BLaER1 (cell line): ENCODE data around the gene TSPYL6.

Experiments used
- H3K27ac ChIP-seq: shearing (Covaris generic); formaldehyde crosslinking; 2 replicates; pipeline ENCODE4 v1.8.1; 2022
- H3K27me3 ChIP-seq: shearing (Covaris generic); formaldehyde crosslinking; 2 replicates; pipeline ENCODE4 v1.8.1; 2022
- H3K36me3 ChIP-seq: shearing (Covaris generic); formaldehyde crosslinking; 2 replicates; pipeline ENCODE4 v1.8.1; 2022
- H3K4me1 ChIP-seq: shearing (Covaris generic); formaldehyde crosslinking; 2 replicates; pipeline ENCODE4 v1.8.1; 2022
- H3K4me2 ChIP-seq: shearing (Covaris generic); formaldehyde crosslinking; 2 replicates; pipeline ENCODE4 v1.8.1; 2022
- H3K4me3 ChIP-seq: shearing (Covaris generic); formaldehyde crosslinking; 2 replicates; pipeline ENCODE4 v1.8.1; 2022
- H3K9ac ChIP-seq: shearing (Covaris generic); formaldehyde crosslinking; 2 replicates; pipeline ENCODE4 v1.8.1; 2022
- H3K9me3 ChIP-seq: shearing (Covaris generic); formaldehyde crosslinking; 2 replicates; pipeline ENCODE4 v1.8.1; 2022
- H4K20me1 ChIP-seq: shearing (Covaris generic); formaldehyde crosslinking; 2 replicates; pipeline ENCODE4 v1.8.1; 2022
- Cebpa-rat ChIP-seq: shearing (Covaris generic); IDR thresholded peaks from 2 replicates; pipeline ENCODE4 v1.8.1; 2022

Gene TSPYL6

DNA sequence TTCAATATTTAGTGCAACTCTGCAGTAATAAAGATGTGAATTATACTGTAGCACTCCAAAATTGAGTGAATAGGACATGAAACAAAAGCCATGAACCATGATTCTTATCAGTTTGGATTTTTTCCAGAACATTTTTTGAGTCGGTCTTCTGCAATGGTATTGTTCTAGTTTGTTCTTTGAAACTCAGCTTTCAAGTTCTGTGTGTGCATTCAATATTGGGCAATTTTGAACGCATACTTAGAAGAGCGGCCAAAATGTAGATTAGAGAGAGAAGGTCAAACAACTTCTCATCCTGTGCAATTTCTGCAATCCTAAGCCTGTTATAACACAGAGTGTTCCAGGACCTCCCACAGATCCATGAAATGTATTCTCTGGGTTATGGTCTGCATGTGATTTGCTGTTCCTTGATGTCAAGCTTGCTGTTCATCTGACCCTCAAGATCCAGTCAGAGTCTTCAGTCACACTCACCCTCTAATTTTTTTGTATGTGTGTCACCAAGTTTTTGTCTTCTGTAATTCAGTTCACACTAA lies 48.3 kb downstream of the TSPYL6 start:
- Histone ChIP-seq H4K20me1 (no peaks in the 10 kb centered on the region), H3K27ac (no peak overlapping the region), H3K9ac (no peak overlapping the region), H3K9me3 (no peaks in the 10 kb centered on the region), H3K27me3 (no peaks in the 10 kb centered on the region), H3K4me2 (no peak overlapping the region), H3K36me3 (no peaks in the 10 kb centered on the region), H3K4me3 (no peak overlapping the region), H3K4me1 (no peaks in the 10 kb centered on the region)
- no peak for TF ChIP-seq Cebpa-rat

DNA sequence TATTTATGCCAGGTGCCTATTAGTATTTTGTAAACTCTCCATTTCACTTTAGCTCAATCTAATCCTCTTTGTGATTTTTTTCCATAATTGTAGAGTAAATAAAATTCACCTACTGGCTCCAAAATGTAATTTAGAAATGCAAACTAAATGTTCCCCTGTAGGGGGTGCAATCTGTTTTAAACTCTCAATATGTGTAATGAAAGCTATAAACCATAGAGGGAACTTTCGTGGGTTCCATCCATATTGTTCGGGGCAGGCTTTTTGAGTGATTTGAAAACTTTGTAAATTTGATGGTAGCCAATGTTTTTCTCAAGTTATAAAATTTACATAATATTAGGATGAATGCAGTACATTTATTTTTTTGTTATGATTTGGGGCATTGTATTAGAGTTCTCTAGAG lies 49.4 kb downstream of the TSPYL6 start:
- 0 out of 2 replicates have a peak, but pooled peaks cover 5% of the 10 kb centered on the region for H3K9me3 ChIP-seq
- no peak overlapping the region for H3K4me2 ChIP-seq
- no peak overlapping the region for H3K9ac ChIP-seq
- H3K27me3 ChIP-seq, result no peaks in the 10 kb centered on the region
- H3K36me3 ChIP-seq, result no peaks in the 10 kb centered on the region
- no peaks in the 10 kb centered on the region for H3K4me1 ChIP-seq
- TF ChIP-seq Cebpa-rat, result no peak
- H3K27ac ChIP-seq, result no peak overlapping the region
- no peaks in the 10 kb centered on the region for H4K20me1 ChIP-seq
- no peak overlapping the region for H3K4me3 ChIP-seq

DNA sequence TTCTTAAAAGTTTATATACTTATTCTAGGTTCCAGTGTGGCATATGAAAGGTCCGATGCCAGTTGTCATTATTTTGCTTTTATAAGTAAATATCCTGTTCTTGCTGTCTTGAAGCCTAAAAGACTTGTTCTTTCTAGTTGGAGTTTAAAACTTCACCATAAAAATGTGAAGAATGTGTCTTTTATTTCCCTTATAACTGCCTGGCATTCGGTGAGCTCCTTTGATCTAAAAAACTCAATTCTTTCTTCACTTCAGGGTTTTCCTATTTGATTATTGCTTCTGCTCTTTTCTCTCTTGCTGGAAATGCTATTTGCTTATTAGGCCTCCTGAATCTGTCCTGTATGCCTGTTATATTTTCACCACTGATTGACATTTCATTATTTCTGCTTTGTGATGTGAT lies 51.6 kb downstream of the TSPYL6 start:
- Histone ChIP-seq H3K27ac (no peak overlapping the region), H4K20me1 (no peaks in the 10 kb centered on the region), H3K4me1 (no peaks in the 10 kb centered on the region), H3K9me3 (0 out of 2 replicates have a peak, but pooled peaks cover 8% of the 10 kb centered on the region), H3K4me2 (no peak overlapping the region), H3K4me3 (no peak overlapping the region), H3K36me3 (no peaks in the 10 kb centered on the region), H3K9ac (no peak overlapping the region), H3K27me3 (no peaks in the 10 kb centered on the region)
- TF ChIP-seq Cebpa-rat, result no peak
